ENCODE measurements around the gene KHDRBS1.

- TF ChIP-seq SUZ12 (IDR thresholded peaks at IDR 0.05) (no peak), SP1 (IDR thresholded peaks at IDR 0.05) (no peak), HDGF (IDR thresholded peaks at IDR 0.05; ENCODE audit: borderline replicate concordance) (no peak), ZNF384 (IDR thresholded peaks at IDR 0.05) (no peak), BHLHE40 (IDR thresholded peaks at IDR 0.05; ENCODE audit: borderline replicate concordance) (no peak), FOXM1 (IDR thresholded peaks at IDR 0.05; ENCODE audit: borderline replicate concordance) (no peak), LEF1 (IDR thresholded peaks at IDR 0.05; ENCODE audit: borderline replicate concordance) (no peak), ELF4 (IDR thresholded peaks at IDR 0.05) (no peak), ARNT (IDR thresholded peaks at IDR 0.05) (no peak), FOXK2 (IDR thresholded peaks at IDR 0.05) (no peak), L3MBTL2 (conservative IDR thresholded peaks at IDR 0.05) (peak; percentile 43; the same call in 1 of the 2 replicates), CTBP1 (IDR thresholded peaks at IDR 0.05; ENCODE audit: borderline replicate concordance) (no peak), FOXA1 (IDR thresholded peaks at IDR 0.05) (no peak), NFRKB (IDR thresholded peaks at IDR 0.05) (no peak)
These were observed 705 bp downstream of the KHDRBS1 start for GRCh38 chr1:32014199-32014947.
